ENCODE data around the gene RASSF5. TPM values are rescaled to one million over a fixed set of nuclear protein-coding genes. Genes with fewer than 3 reads are reported as not detected.
A peak's percentile ranks its signal among the peaks of the same experiment; 100 is the strongest.

RASSF5 gene
- total RNA-seq, 1 donor from 2014 or later = 0.11 TPM

GRCh38 chr1:206513312-206514111, 6.2 kb downstream of the RASSF5 start:
- DNase-seq (ENCODE audit: low read depth) = peak; percentile 85

DNA sequence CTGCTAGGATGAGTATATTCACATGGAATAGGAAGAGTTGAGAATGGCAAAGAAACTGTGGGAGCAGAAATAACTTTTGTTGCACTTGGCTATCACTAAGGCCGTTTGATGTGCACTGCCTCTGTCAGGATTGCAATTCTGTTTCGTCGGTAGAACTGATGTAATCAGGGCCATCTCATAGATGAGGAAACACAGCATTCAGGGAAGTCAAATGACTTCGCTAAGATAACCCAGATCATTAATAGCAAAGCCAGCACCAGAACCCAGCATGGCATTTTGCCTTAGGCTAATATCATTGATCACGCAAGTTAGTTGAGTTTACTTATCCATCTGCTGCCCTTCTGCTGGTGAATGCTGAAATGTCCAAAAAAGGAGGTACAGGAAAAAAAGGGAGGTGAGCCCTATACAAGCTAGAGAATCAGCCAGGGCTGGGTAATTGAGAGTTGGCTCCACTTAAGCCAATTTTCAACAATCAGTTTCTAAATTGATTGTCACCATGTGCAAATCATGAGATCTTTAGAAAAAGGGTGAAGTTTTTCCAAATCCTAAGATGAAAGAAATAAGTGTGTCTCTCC, 7.6 kb downstream of the RASSF5 start:
- no peak for DNase-seq (ENCODE audit: low read depth)

DNA sequence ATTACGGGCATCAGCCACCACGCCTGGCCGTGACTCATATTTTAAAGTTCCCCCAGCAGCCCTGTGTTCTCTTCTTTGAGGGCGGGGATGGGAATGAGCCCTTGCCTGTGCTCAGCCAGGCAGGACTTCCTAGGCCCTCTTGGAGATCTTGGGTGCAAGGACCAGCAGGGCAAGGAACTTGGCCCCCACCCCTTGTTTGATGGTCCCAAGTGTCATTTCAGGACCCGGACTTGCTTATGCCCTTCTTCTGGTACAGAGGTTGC, 9.3 kb downstream of the RASSF5 start:
- no peak for DNase-seq (ENCODE audit: low read depth)

DNA sequence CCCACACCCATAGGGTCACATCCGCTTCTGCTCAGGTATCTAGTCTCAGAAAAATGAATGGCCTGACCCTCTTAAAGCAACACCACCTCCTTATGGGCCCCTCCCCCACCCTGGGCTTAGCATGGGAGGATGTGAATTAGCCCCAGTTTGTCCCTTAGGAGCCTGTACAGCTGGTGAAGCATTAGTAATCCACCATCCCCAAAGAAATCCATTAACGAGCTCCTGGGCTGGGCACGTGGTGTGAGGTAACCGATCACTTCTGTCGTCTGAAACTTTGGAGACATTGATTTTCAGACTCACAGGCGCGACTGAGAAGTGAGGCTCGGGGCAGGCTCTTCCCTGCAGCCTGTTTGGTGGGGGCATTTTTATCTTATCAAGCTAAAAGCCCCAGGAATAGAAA, 10.5 kb downstream of the RASSF5 start:
- DNase-seq (ENCODE audit: low read depth) = no peak

DNA sequence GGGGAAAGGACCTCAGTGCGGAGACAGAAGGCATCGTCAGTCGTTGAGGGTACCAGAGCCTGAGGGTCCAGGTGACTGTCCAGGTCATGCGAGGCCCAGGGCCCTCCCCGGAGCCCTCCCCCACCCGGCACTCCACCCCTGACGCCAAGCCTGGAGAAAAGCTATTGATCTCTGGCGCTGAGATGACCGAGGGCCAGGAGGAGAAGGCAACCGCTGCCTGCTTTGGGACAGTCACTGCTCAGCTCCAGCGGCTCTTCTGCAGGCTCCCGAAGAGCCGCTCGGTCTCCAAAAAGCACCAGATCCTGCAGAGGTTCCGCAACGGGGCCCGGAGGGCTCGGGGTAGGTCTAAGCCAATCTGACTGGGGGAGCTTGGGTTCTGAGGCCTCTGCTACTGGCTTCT, 10.9 kb downstream of the RASSF5 start:
- no peak for DNase-seq (ENCODE audit: low read depth)

DNA sequence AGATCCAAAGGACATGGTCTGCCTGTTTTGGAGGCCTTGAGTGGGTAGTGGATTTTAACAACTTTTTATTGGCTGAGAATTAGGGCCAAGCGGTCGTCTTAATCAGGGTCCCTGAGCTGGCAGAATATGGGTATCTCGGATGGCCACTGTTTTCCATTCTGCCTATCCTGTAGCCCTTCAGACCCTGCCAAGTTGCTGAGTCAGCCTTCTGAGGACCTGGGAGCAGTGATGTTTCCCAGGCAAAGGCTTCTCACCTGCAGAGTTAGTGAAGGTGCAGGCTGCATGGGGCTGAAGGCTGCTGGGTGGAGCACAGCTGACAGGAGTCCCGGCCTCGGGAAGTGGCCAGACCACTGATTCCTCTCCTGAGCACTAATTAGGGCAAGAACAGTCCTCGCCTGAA, 11.4 kb downstream of the RASSF5 start:
- DNase-seq (ENCODE audit: low read depth) = no peak

DNA sequence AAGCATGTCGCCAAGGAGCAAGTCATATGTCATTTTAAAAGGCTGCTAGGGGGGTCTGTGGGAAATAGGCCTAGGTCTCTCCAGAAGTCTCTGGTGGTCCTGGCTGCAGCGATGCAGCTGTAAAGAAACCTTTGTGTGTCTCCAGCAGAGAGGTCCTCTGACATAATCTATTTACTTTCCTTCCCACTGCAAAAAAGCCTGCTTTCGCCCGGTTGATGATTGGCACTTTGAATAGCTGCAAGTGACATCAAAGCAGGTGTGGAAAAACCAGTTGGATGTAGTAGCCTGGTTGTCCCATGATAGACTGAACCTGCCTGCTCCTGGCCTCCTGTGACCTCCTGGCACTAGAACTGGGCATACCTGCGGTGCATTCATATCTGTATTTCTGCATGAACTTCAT, 13.8 kb downstream of the RASSF5 start:
- no peak for DNase-seq (ENCODE audit: low read depth)

- DNase-seq (ENCODE audit: low read depth) = no peak
Measured at GRCh38 chr1:206521694-206522402, 14.5 kb downstream of the RASSF5 start.

- no peak for DNase-seq (ENCODE audit: low read depth)
Measured at GRCh38 chr1:206524739-206525364, 17.5 kb downstream of the RASSF5 start.

GRCh38 chr1:206526064-206526911, 19.0 kb downstream of the RASSF5 start:
- DNase-seq (ENCODE audit: low read depth) = no peak

- no peak for DNase-seq (ENCODE audit: low read depth)
Measured at GRCh38 chr1:206529425-206529824, 22.1 kb downstream of the RASSF5 start.

DNA sequence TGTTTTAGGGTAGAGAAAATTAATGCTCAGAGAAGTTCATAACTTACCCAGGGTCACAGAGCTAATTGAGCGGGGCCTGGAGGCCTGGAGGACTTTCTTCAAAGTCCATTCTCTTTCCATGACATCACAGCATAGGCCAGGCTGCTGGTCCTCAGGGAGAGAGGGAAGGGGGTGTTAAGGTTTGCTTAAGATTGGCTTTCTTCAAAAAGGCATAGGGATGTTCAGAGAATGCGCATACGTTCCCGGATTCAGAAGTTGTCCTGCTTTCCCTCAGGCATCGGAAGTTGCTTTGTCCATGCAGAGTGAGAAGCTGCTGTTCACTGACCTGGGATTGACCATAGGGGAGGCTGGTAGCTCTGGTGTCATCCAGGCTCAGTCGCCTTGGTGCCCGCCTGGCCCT, 25.0 kb downstream of the RASSF5 start:
- DNase-seq (ENCODE audit: low read depth) = no peak

DNA sequence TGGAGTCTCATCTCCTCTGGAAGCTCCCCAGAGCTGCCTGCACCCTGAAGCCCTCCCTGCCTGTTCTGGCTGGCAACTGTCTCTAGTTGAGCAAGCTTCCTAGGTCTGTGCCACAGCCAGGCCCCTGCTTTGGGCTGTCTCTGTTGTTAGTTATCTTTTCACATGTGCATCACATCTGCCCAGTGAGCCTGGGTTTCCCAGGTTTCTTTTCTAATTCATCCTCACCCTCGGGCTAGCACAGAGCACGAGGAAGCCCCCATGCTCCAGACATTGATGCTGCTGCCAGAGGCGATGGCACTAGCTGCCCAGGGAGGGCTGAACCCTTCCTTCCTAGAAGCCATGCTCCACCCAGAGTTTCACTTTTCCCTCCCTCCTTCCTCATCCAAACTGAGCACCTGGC, 27.2 kb downstream of the RASSF5 start:
- no peak for DNase-seq (ENCODE audit: low read depth)

DNA sequence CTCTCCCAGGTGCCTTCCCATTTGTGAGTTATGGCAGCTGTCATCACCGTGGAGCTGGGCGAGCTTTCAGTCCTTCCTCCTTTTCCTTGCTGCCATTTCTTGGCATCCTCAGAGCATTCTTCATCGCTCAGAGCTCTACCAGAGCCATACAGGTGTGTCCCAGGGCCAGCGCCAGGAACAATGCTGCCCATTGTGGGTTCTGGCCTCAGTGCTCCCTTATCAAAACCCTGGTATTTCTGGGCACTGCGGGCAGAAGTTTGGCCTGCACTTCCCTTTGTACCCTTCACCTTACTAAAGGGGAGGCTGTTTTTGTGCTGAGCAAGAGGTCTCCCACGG, 28.5 kb downstream of the RASSF5 start:
- DNase-seq (ENCODE audit: low read depth) = no peak

DNA sequence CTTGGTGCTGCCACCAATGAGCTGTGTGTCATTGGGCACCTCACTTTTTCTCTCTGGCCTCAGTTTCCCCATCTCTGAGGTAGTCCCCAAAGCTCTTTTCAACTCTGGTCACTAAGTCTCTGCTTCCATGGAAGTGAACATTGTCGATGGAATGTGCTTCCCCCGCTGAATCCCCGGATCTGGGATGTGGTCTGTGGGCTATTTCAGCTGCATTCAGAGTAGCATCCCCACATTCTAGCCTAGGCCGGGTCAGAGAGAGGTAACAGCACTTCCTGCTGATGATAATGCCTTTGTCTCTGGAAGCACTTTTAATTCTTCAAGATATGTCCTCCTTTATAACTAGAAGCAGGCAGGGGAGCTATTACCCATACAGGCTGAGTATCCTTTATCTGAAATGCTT, 29.8 kb downstream of the RASSF5 start:
- DNase-seq (ENCODE audit: low read depth) = peak; percentile 34

GRCh38 chr1:206538086-206538770, 30.9 kb downstream of the RASSF5 start:
- DNase-seq (ENCODE audit: low read depth) = peak; percentile 53

GRCh38 chr1:206538901-206539640, 31.7 kb downstream of the RASSF5 start:
- no peak for DNase-seq (ENCODE audit: low read depth)

GRCh38 chr1:206540044-206540780, 32.9 kb downstream of the RASSF5 start:
- no peak for DNase-seq (ENCODE audit: low read depth)

- peak; percentile 12 for DNase-seq (ENCODE audit: low read depth)
Measured at GRCh38 chr1:206541236-206541833, 34.0 kb downstream of the RASSF5 start.

Measured in myocyte (in vitro differentiated cells).